Femur (tissue), 1 donor: ENCODE data around the gene KRTAP24-1.
A peak's percentile ranks its signal among the peaks of the same experiment; 100 is the strongest.

Experiments used
- DNase-seq: peaks from one replicate; pipeline ENCODE4 v3.0.0-alpha.2; 2017

KRTAP24-1 gene

DNA sequence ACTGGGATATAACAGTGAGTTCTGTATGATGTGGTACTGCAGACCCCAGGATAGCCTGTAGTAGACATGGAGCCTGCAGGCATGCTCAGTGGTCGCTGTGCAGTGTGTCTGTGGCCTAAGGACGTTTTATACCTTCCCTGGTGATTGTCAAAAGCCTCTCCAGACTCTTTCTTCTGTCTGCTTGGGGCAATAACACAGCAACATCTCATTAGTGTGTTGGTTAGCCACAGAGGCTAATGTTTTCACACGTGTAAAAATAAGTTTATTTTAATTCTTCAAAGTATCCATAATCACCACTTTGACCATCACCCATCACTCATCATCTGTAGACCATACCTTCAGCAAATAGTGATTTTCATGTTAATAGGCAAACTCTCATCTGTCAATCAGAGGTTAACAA, at the start of gene KRTAP24-1:
KRTAP24-1 (minus strand) TSS at position 101 of the 400 bp plus-strand sequence; CDS start at position 83, 18 bp downstream.
- no peak for DNase-seq

DNA sequence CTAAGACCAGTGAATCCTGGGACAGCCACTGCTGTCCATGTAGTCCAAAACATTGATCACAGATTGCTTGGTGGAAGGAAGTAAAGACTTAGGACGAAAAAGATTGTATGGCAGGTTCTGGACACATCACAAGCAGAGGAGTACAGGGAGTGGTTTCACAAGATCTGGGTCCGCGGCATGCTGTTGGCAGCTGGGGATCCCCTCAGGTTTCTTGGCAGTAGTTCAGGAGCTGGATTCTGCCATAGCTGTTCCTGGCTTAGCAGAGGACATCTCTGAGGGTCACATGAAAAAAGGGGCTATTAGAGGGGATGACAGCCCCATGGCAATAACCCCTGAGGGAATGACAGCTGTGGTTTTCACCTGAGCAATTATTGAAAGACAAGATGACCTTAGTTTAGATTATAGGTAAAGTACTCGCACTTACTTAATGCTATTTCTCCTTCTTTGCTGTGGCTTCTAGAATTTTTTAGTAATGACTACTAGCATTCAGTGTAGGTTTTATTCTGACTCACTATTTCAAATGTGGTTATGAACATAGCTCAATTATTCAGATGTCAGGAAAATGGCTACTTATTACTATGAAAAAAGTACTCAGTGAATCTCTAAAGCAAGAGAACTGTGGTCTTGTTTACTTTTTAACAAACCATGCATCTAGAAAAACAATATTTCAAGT, 46.6 kb upstream of the KRTAP24-1 start:
- no peak for DNase-seq

- DNase-seq, result no peak
These were observed 43.6 kb upstream of the KRTAP24-1 start for GRCh38 chr21:30326390-30326789.

DNA sequence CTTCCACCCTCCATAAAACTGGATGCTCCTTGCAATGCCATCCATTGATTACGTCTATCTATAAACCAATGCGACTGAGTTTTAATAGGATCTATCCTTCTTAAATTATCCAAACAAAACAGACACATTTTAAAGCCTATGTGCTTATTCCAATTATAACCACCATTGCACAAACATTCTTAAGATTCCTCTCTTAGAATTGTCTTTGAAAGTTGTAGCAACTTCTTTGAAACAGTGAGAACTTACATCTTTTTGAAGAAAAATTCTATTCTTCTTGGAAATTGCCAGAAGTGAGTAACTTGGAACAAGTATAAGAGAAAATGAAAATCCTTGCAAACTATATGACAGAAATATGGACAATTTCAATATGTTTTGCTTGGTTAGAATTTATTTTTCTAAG, 37.5 kb upstream of the KRTAP24-1 start, which contains the start of gene KRTAP26-1:
KRTAP26-1 (minus strand) TSS at position 101 of the 400 bp plus-strand sequence. CDS start 280 bp downstream, outside the sequence.
- no peak for DNase-seq

DNA sequence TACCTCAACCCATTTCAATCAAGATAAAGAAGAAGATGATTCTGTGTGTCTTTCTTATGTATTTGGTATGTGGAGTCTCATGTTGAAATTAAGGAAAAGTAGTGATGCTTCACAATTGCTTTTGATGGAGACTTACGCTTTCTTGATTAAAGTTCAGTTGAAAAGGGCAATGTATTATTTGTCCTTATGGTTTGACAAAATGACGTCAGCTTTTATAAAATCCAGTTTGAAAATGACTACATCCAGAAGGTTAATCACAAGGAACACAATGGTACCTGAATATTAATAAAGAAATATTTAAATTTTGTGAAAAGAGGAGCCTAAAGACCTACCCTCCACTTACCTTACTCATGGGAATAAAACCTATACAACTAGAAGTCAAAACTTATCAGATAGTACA, 33.0 kb upstream of the KRTAP24-1 start:
- no peak for DNase-seq

GRCh38 chr21:30306884-30307283, 24.1 kb upstream of the KRTAP24-1 start:
- DNase-seq, result peak; percentile 29

- no peak for DNase-seq
These were observed 22.4 kb upstream of the KRTAP24-1 start for GRCh38 chr21:30305136-30305535.

GRCh38 chr21:30289215-30289614, 6.5 kb upstream of the KRTAP24-1 start, which contains the start of gene KRTAP25-1:
KRTAP25-1 (minus strand) TSS chr21:30289514; CDS start chr21:30289490, 24 bp downstream.
- DNase-seq, result no peak

DNA sequence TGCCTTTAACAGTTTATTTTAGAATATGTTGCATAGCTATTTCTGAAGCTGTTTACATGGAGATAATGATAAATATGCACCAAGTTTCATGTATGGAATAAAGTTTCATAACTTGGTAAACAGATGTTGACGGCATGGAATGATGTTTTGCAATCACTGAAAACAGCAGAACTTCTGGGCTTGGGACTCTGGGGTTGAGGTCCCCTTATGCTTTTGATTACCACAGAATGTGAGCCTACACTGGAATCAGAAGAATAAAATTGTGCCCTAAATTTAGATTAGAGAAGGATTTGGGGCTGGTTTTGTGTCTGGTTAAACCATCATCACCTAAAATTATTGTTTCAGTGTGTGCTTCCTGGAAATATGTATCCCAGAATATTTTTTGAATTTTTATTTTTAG, 11.1 kb downstream of the KRTAP24-1 start:
- no peak for DNase-seq

DNA sequence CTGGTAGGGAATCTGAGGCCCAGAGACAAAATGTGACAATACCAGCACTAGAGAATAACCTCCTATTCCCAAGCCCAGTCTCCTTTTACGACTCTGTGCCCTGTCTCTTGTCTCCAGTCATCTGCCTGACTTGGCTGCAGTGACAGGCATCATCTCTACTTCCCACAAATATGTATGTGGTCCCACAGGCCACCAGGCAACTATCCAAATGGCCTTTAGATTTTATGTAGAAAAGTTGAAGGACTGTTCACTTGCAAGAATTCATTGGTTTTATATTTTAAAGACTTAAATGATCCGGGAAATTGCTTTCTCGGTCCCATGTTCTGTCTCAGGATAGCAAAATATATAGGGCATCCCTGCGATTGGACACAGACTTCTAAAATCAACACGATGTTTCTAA, 11.6 kb downstream of the KRTAP24-1 start:
- DNase-seq, result peak; percentile 66

- DNase-seq, result no peak
These were observed 12.8 kb downstream of the KRTAP24-1 start for GRCh38 chr21:30269803-30270530.

DNA sequence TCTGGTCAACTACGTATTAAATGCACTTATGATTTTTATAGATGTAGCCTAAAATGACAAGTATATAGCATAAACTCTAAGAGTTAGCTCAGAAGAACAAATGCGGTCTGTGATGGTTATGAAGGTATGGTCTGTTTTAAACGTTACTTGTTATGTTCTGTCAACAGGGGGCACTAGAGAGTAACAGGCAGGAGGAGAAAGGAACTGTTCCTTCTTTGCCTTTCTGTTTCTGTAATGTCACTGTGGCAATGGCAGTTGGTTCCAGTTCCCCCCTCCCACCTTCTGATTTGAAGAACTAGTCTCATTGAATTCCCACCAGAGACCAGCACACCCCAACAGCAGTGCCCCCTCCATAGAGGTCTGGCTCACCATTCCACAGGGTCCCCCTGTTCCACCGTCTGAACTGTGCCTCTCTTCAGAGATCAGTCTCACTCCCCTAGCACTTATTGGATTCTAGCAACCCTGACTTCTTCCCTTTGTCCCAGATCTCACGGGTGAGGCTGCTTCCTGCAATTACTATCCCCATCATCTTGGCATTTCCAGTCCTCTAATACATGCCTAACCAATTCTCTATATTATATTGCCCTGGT, 14.0 kb downstream of the KRTAP24-1 start:
- DNase-seq, result no peak

- no peak for DNase-seq
These were observed 25.0 kb downstream of the KRTAP24-1 start for GRCh38 chr21:30257773-30258172.

DNA sequence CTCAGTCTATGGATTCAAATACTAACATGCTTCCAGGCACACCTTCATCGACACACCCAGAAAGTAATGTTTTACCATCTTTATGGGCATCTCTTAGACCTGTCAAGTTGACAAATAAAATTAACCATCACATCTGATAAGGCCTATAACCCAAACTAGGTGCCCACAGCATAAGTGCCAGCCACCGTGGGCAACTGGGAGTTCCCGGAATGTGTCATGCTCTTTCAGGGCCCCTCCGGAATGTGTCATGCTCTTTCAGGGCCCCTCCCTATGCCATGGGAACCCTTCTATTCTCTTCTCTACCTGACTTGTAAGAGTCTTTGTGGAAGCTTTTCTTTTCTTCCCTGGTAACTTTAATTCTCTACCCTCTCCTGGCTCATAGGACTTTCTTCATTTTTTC, 26.6 kb downstream of the KRTAP24-1 start:
- DNase-seq, result no peak

DNA sequence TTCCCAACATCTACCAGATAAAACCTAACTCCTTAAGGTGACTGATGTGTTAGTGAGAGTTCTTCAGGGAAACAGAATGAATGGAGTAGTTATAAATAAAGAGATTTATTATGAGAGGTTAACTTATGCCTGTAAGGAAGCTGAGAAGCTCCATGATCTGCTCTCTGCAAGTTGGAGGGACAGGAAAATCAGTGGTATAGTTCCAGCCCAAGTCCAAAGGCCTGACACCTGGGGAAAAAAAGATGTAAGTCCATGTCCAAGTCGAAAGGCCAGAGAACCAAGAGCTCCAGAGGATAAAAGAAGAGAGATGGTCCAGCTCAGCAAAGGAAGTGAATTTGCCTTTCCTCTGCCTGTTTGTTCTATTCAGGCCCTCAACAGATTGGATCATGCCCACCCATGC, 27.1 kb downstream of the KRTAP24-1 start:
- no peak for DNase-seq

- DNase-seq, result no peak
These were observed 31.0 kb downstream of the KRTAP24-1 start for GRCh38 chr21:30251781-30252180.

DNA sequence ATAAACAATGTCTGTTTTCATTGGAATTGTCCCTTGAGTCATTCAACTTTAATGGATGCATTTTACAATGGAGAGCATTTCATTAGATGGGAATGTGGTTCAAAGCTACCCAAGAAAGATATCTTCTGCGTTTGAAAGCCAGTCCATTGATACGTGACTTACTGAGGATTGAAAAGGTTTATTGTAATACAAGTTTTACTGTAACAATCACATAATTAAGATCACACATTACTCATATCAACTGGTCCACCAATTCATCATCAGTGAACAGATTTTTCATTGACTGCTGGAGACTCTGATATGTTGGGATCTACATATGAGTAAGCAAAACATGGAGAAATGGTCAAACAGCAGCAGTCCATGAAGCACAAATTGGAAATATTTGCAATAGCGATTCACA, 32.8 kb downstream of the KRTAP24-1 start:
- DNase-seq, result no peak

GRCh38 chr21:30248844-30249243, 33.9 kb downstream of the KRTAP24-1 start:
- no peak for DNase-seq

DNA sequence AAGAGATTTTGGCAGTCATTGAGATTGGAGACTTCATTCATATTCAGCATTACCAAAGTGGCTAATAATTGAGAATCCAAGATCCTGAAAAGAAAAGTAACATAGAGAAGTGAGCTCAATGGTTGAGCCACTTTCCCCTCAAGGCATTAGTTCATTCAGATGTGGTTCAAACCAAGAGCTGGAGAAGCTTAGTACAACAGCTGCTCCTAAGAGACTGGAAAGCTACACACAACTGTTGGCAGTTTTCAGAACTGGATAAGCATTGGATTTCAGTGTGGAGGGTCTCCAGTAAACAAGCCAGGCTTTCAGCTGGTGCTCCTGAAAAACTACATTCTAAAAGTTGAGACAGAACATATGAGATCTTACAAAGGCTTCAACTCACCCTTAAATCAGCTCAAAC, 37.7 kb downstream of the KRTAP24-1 start:
- no peak for DNase-seq

GRCh38 chr21:30243691-30244090, 39.1 kb downstream of the KRTAP24-1 start:
- no peak for DNase-seq

DNA sequence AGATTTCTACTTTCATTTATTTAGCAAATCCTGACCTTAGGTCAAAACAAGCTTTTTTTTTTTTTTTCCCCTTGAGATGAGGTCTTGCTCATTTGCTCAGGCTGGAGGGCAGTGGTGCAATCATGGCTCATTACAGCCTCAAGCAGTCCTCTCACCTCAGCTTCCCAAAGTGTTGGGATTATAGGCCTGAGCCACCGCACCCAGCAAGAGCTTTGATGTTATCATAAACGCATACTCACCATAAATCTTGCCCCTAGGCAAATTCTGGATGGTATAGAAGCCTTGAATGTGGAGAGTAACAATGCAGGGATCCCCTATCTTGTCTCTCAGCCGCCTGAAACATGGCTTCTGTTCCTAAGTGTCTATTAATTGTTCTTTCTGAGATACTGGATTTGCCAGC, 42.1 kb downstream of the KRTAP24-1 start:
- no peak for DNase-seq

DNA sequence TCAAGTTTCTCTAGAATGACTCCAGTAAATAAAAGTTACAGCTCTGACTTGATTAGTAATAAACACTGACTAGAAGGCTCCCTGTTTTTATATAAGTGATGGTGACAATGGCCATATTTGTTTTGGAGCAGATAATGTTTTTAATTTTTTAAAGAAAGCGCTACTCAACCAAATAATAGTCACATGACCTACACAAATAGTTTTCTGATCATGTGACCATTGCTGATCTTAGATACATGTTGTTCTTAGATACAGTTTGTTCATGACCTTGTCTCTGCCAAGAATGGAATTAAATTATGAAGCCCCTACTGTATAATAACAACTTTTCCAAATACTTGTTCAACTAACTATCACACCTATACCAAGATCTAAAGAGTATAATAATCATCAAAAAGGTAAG, 44.6 kb downstream of the KRTAP24-1 start:
- no peak for DNase-seq

- no peak for DNase-seq
These were observed 48.1 kb downstream of the KRTAP24-1 start for GRCh38 chr21:30234643-30235042.

DNA sequence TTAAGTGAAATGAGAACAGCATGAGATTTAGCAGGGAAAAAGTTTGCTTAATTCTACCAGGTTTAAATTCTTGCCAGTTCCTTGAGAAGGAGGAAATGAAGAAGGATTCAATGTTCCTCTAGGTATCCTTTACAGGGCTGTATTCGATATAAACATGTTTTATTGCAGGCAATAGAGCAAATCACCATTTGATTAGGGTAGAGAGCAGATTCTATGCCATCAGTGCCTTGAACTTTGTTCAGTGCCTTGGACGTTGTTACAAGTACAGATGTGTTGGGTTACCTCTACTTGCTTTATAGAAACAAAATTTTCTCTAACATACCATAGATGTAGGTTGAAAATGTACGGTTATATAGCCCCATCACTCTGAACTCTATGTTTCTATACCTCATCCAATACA, 48.7 kb downstream of the KRTAP24-1 start:
- DNase-seq, result no peak
